Osteocyte (in vitro differentiated cells): ENCODE measurements around the gene JSRP1. TPM values are rescaled to one million over a fixed set of nuclear protein-coding genes. Genes with fewer than 3 reads are reported as not detected.

ENCODE experiments used
- DNase-seq: peaks from one replicate; pipeline ENCODE4 v3.0.0; 2021; ENCODE audit warnings: mixed read lengths; ENCODE audit not compliant: unreplicated experiment; ENCODE audit errors: extremely low spot score
- H3K27ac Mint-ChIP-seq: one replicate; pipeline ENCODE4 v1.8.0; 2021; ENCODE audit warnings: mild to moderate bottlenecking, mixed read lengths; ENCODE audit not compliant: unreplicated experiment
- H3K27me3 Mint-ChIP-seq: one replicate; pipeline ENCODE4 v1.8.0; 2021; ENCODE audit warnings: mixed read lengths; ENCODE audit not compliant: unreplicated experiment
- H3K36me3 Mint-ChIP-seq: one replicate; pipeline ENCODE4 v1.8.0; 2021; ENCODE audit warnings: mixed read lengths; ENCODE audit not compliant: unreplicated experiment
- H3K4me1 Mint-ChIP-seq: one replicate; pipeline ENCODE4 v1.8.0; 2021; ENCODE audit warnings: mixed read lengths; ENCODE audit not compliant: unreplicated experiment
- H3K4me3 Mint-ChIP-seq: one replicate; pipeline ENCODE4 v1.8.0; 2021; ENCODE audit warnings: mild to moderate bottlenecking, moderate library complexity, mixed read lengths; ENCODE audit not compliant: unreplicated experiment
- H3K9me3 Mint-ChIP-seq: one replicate; pipeline ENCODE4 v1.8.0; 2021; ENCODE audit warnings: mixed read lengths; ENCODE audit not compliant: unreplicated experiment
- CTCF ChIP-seq: fragments of 200-600 bp; sonication (generic); IDR thresholded peaks from 2 replicates; pipeline ENCODE4 v1.5.0; 2021; ENCODE audit warnings: antibody characterized with exemption, mild to moderate bottlenecking, moderate library complexity
- total RNA-seq: library from RNA; stranded (reverse); gene quantifications from 2 replicates; pipeline ENCODE4 v1.2.1, GENCODE V29; 2021

The JSRP1 gene
- total RNA-seq, 1 donor from 2014 or later: not detected

- Mint-ChIP-seq H3K36me3 (peaks cover 2% of the 10 kb centered on the region), H3K27me3 (no peaks in the 10 kb centered on the region), H3K27ac (no peak overlapping the region), H3K9me3 (no peaks in the 10 kb centered on the region), H3K4me1 (peaks cover 7% of the 10 kb centered on the region), H3K4me3 (no peak overlapping the region)
- no peak for DNase-seq
- no peak for TF ChIP-seq CTCF
These were observed 5.5 kb downstream of the JSRP1 start for GRCh38 chr19:2250766-2251105.

GRCh38 chr19:2249880-2250765 is 6.1 kb downstream of the JSRP1 start:
- TF ChIP-seq CTCF: no peak
- DNase-seq: no peak
- no peak overlapping the region for H3K27ac Mint-ChIP-seq

GRCh38 chr19:2249010-2249866 is 7.0 kb downstream of the JSRP1 start, which contains the start of gene AMH:
AMH (plus strand) TSS chr19:2249323; CDS start chr19:2249333, 10 bp downstream.
- Mint-ChIP-seq H3K9me3 (no peaks in the 10 kb centered on the region), H3K4me1 (peaks cover 7% of the 10 kb centered on the region)

More at GRCh38 chr19:2249880-2250765, 6.1 kb downstream of the JSRP1 start:
- H3K4me1 Mint-ChIP-seq: peaks cover 7% of the 10 kb centered on the region
- H3K4me3 Mint-ChIP-seq: no peak overlapping the region
- H3K9me3 Mint-ChIP-seq: no peaks in the 10 kb centered on the region
- no peaks in the 10 kb centered on the region for H3K27me3 Mint-ChIP-seq
- peaks cover 5% of the 10 kb centered on the region for H3K36me3 Mint-ChIP-seq

GRCh38 chr19:2248136-2249009 is 7.8 kb downstream of the JSRP1 start:
- H3K4me1 Mint-ChIP-seq: peaks cover 4% of the 10 kb centered on the region
- DNase-seq: no peak
- H3K4me3 Mint-ChIP-seq: no peak overlapping the region
- peaks cover 10% of the 10 kb centered on the region for H3K36me3 Mint-ChIP-seq
- TF ChIP-seq CTCF: no peak
- H3K9me3 Mint-ChIP-seq: no peaks in the 10 kb centered on the region
- H3K27me3 Mint-ChIP-seq: no peaks in the 10 kb centered on the region
- no peak overlapping the region for H3K27ac Mint-ChIP-seq

More at GRCh38 chr19:2249010-2249866, 7.0 kb downstream of the JSRP1 start, which contains the start of gene AMH:
- Mint-ChIP-seq H3K36me3 (peaks cover 10% of the 10 kb centered on the region), H3K27ac (no peak within 1 kb of the TSS), H3K4me3 (no peak within 1 kb of the TSS), H3K27me3 (no peaks in the 10 kb centered on the region)
- no peak for TF ChIP-seq CTCF
- no peak for DNase-seq
